Embryonic facial prominence (tissue), 1 donor: ENCODE data around the gene MAD2L1BP.

Experiments
- DNase-seq: peaks from one replicate; pipeline ENCODE4 v3.0.0-alpha.2; 2016; ENCODE audit errors: extremely low spot score

MAD2L1BP gene

GRCh38 chr6:43683708-43684455, 48.2 kb downstream of the MAD2L1BP start:
- no peak for DNase-seq

DNA sequence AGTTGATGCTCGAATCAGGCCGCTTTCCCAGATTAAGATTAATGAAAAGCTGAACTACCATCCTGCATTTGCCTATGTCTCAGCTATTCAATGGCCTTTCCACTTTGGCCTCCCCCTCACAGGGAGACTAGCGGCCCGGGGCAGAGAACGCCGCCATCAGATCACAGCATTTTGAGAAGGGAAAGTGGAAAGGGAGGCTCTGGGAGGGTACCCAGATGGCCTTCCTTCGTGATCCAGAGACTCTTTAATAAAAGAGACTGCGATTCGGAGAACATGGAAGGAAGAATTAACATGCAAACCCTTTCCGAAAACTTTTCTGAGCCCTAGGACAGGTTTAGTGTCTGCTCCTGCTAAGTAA, 51.4 kb downstream of the MAD2L1BP start:
- no peak for DNase-seq

DNA sequence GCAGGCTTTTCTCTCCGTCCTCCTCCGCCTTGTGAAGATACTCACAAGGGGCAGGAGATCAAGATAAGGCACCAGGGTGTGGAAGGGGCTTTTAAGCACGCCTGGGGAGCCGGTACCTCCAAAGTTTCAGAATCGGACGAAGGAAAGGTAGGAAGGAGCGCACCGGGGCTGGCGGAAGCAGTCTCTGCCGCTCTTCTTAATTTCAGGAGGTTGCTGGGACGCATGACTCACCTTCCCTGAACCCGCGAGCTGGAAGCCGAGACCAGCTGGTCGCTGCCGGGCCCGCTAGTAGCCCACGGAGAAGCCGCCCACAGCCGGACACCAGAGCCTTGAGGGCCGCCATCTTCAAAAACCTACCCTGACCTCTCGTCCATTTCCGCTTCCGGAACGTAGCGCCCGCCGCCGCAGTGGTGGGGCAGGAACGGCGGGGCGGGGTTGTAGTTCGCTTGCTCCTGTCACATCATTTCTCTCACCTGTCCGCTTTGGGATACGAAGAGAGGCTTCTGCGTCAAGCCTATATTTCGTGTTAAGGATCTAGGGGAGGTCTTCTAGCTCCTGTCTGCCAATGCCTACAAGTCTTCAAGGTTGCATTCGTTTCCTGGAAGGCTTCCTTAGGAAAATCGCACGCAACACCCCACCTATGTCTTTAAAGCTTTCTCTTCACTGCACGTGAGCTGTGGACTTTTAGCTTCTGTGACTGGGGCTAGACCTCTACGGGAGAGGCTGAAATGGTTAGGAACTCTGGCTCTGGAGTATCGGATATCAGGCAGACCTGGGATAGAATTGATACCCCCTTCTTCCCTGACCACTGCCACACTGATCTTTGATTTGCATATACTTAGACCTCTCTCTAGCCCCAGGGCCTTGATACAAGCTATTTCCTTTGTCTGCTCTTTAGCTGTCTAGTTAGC, 52.1 kb downstream of the MAD2L1BP start, which contains the start of gene MRPS18A:
Gene MRPS18A, minus strand, starts transcription at position 355 of the 911 bp plus-strand sequence. Its CDS starts 12 bp downstream, at position 343.
- DNase-seq = peak; percentile 49

DNA sequence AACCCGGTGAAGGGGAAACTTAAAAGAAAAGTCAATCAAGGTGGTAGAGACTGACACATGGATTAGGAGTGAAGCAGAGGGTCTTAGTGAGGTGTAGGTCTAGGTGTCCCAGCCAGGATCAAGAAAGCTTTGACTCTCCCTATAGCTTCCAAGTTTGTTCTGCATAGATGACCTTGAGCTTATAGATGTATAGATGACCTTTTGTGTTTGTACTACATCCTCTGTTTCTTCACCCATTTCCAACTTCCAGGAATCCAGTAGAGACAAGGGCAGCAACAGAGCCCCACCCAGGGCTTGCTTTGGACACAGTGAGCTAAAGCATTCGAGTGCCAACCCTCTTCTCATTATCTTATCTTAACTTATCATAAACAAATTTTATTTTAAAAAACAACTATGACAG, 53.8 kb downstream of the MAD2L1BP start:
- DNase-seq = no peak
